Umbilical cord (tissue), 2 donors: ENCODE data around the gene P2RY6. TPM values are rescaled to one million over a fixed set of nuclear protein-coding genes. Genes with fewer than 3 reads are reported as not detected.
A peak's percentile ranks its signal among the peaks of the same experiment; 100 is the strongest.

Experiments
- DNase-seq: peaks from one replicate; pipeline ENCODE4 v3.0.0-alpha.2; 2015; ENCODE audit warnings: low spot score
- total RNA-seq: library from RNA; depleted of rRNA; stranded (reverse); fragments of >200 nt; gene quantifications from one replicate; pipeline ENCODE4 v1.2.3, GENCODE V29; 2014; ENCODE audit warnings: low replicate concordance; ENCODE audit not compliant: insufficient read depth

Gene P2RY6
- total RNA-seq, 1 donor from 2014 or later: not detected

DNA sequence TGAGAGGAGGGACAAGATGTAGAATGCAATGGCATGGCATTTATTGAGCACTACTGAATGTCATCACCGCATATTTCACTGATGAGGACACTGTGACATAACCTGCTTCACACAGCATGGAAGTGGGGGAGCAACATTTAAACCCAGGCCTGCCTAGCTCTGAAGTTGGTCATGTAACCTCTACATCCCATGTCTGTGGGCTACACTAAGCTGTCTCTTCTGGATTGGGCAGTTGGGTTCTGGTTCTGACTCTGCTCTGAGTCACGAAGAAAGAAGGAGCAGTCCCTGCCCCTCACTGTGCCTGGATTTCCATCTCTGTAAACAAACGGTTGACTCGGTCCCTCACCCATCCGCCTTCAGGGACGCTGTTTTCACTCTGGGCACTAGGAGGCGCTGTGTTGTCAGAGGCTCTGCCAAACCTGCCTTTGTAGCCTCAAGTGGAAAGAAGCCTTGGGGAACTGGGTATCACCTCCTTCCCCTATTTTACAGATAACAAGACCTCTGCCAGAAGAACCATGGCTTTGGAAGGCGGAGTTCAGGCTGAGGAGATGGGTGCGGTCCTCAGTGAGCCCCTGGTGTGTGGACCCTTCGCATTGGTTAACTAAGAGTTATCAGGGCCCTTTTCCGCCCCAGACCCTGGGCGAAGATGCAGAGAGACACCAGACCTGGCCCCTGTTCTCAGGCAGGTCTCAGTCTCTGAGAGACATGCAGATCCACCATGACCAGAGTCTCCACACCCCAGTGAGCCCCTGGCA is 23.3 kb downstream of the P2RY6 start:
- DNase-seq: peak; percentile 60

DNA sequence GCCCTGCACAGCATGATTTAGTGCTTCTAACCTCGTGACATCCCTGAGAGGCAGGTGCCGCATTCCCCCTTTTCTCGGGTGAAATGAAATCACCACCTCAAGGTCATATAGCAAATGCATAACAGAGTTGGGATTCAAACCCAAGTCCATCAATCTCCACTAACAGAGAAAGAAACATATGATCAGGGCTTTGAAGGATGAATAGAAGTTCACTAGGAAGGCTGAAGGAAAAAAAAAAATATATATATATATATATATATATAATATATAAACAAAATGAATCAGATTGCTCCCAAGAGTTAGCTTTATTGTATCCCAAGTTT is 23.8 kb downstream of the P2RY6 start:
- DNase-seq: no peak

DNA sequence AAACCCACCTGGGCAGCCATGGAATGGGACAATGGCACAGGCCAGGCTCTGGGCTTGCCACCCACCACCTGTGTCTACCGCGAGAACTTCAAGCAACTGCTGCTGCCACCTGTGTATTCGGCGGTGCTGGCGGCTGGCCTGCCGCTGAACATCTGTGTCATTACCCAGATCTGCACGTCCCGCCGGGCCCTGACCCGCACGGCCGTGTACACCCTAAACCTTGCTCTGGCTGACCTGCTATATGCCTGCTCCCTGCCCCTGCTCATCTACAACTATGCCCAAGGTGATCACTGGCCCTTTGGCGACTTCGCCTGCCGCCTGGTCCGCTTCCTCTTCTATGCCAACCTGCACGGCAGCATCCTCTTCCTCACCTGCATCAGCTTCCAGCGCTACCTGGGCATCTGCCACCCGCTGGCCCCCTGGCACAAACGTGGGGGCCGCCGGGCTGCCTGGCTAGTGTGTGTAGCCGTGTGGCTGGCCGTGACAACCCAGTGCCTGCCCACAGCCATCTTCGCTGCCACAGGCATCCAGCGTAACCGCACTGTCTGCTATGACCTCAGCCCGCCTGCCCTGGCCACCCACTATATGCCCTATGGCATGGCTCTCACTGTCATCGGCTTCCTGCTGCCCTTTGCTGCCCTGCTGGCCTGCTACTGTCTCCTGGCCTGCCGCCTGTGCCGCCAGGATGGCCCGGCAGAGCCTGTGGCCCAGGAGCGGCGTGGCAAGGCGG is 24.5 kb downstream of the P2RY6 start:
- no peak for DNase-seq

DNA sequence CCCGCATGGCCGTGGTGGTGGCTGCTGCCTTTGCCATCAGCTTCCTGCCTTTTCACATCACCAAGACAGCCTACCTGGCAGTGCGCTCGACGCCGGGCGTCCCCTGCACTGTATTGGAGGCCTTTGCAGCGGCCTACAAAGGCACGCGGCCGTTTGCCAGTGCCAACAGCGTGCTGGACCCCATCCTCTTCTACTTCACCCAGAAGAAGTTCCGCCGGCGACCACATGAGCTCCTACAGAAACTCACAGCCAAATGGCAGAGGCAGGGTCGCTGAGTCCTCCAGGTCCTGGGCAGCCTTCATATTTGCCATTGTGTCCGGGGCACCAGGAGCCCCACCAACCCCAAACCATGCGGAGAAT is 25.1 kb downstream of the P2RY6 start:
- DNase-seq: no peak

DNA sequence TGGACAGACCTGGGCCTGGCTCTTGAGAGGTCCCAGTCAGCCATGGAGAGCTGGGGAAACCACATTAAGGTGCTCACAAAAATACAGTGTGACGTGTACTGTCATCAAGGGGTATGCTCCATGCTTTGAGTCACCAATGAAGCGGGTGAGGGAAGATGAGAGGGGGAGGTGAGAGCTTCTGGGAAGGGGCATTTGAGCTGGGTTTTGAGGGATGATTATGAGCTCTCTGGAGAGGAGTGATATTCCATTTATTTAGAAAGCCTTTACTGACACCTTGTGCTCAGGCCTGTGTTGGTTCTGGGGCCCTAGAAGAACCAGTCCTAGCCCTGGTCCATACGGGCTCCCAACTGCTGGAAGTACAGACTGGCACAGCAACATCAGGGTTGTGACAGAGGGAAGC is 25.6 kb downstream of the P2RY6 start:
- no peak for DNase-seq

DNA sequence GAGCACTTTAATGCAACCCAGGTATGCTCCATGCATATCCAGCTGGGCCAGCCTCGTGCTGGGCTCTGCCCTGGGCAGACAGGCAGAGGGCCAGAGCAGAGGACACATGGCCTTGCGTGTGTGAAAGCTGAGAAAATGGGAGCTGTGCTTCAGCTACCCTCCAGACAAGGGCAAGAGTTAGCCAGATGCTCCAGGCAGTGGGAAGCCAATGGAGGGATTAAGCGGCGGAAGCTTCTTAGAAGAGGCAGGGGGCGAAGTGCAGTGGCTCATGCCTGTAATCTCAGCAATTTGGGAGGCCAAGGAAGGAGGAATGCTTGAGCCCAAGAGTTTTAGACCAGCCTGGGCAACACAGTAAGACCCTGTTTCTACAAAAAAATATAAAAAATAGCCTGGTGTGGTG is 26.1 kb downstream of the P2RY6 start:
- DNase-seq: no peak

DNA sequence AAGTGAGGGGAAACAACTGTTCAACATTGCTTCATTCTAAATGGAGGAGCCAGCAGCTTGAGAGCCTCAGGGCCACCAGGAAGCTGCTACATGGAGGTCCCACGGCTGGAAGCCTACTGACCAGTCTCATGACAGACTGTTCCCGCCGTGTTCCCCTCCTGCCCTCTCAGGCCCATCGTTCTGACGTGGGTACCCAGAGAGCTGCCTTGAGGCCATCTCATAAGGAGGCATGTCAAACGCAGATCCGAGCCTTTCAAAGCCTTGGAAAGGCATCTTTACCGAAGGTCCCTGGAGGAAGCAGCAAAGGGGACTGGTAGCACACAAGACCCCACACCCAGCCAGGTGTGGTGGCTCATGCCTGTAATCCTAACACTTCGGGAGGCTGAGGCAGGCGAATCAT is 27.6 kb downstream of the P2RY6 start:
- no peak for DNase-seq

DNA sequence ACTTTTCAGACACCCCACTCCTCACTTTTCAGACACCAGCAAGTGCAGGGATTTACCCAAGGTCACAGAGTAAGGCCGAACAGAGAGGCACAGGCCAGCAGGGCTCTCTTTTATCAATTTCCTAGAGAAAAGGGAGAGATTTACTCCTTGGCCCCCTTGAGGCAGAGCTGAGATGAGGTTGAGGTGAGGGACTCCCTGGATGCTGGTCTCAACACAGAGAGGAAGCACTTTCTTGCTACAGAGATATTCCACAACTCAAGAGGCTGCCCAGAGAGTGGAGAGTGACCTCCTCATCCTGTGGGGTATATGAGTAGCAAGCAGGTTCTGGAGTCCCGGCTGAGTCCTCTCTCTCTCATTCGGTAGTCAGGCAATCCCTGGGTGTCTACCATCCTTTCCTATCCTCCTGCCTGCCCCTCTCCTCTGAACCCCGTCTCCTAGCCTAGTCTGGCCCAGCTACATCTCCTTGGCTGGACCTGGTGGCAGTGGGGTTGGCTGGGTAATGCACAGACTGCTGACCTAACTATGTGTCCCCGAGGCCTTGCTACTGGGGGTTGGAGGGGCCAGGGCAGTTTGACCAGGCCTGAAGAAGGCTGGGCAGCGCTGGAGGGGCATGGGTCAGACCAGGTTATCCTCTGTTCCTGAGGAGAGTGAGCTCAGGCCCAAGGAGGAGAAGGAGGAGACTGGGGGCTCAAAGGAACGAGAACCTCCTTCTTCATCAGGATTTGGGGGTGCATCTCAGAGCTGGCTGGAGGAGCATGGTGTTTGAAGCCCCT is 34.1 kb downstream of the P2RY6 start:
- DNase-seq: no peak

DNA sequence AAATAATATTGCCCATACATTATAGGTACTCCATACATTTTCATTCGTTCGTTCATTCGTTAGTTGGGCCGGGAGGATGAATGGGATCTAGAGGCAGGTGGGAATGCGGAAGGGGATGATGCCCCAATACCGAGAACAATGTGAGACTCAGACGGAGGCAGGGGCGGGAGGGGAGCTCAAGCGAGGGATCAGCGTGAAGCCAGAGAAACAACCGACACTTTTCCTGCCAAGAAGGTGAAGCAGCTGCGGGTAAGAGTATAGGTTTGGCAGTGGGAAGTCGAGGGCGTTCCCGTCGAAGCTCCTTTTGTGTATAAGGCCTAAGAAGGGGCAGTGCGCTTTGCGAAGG is 34.8 kb downstream of the P2RY6 start:
- DNase-seq: no peak

DNA sequence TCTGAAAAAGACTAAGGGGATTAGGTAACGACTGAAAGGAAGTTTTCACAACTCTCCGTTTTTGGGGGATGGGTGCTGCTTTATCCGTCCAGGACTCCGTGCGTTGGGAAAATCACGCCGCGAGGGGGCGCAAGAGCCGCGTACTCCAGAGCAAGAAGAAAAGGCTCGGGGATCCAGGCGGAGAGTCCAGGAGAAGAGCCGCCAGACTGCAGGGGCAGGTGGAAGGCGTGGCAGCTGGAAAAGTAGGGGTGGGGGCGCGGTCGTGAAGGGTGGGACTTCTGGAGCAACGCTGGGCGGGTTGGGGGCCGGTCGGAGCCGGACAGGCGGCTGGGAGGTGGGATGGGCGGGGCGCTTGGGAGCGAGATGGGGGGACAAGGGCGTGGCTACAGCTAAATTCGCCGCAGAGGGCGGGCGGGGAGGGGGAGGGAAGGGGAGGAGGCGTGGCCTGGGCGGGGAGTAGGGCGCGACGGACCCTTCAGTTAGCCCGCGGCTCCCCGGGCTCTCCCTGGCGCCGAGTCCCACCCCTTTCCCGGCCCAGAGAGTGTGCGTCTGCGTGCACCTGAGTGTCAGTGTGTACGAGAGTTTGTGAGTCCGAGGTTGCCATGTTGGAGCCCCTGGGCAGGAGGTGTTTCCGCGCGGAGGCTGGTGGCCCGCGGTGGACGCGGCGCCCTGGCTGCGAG is 35.3 kb downstream of the P2RY6 start:
- DNase-seq: peak; percentile 99

DNA sequence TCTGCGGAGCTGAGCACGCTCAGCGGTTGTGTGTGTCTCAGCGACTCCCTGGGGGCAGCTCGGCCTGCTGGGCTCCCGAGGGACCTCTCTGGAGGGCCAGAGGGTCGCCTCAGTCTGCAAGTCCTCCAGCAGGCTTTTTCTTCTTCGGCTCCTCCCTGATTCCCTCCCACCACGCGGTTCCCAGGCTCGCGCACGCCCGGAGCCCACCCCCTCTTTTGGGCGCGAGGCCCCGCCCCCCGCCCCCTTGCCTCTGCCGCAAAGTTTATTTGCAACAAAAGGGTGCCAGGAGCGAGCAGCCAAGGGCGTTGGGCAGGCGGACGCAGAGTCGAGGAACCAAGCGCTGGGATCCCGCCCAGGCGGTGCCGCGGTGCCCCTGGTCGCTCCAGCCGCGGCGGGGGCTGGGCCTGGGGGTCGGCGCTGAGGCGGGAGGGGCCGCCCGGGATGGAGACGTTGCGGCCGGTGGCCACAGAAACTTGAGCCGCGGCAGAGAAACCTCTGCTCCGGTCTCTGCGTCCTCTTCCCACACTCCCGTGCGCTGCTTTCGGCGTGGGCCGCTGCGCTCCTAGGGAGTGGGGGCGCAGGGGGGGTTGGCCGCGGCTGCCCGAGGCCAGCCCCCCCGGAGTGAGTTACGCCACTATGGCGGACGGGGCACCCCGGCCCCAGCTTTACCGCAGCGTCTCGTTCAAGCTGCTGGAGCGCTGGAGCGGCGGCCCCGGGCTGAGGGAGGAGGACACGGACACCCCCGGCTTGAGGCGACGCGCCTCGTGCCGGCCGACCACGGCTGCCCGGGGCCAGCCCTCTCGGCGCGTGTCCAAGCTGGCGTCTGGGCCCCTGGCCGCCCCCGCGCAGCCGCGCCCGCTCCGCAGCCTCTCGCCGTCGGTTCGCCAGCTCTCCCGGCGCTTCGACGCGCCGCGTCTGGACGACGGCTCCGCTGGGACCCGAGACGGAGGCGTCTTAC is 36.1 kb downstream of the P2RY6 start, which contains the start of gene ARHGEF17:
ARHGEF17 (plus strand) TSS at position 274 of the 958 bp plus-strand sequence; CDS start at position 637, 363 bp downstream.
- DNase-seq: peak; percentile 93

DNA sequence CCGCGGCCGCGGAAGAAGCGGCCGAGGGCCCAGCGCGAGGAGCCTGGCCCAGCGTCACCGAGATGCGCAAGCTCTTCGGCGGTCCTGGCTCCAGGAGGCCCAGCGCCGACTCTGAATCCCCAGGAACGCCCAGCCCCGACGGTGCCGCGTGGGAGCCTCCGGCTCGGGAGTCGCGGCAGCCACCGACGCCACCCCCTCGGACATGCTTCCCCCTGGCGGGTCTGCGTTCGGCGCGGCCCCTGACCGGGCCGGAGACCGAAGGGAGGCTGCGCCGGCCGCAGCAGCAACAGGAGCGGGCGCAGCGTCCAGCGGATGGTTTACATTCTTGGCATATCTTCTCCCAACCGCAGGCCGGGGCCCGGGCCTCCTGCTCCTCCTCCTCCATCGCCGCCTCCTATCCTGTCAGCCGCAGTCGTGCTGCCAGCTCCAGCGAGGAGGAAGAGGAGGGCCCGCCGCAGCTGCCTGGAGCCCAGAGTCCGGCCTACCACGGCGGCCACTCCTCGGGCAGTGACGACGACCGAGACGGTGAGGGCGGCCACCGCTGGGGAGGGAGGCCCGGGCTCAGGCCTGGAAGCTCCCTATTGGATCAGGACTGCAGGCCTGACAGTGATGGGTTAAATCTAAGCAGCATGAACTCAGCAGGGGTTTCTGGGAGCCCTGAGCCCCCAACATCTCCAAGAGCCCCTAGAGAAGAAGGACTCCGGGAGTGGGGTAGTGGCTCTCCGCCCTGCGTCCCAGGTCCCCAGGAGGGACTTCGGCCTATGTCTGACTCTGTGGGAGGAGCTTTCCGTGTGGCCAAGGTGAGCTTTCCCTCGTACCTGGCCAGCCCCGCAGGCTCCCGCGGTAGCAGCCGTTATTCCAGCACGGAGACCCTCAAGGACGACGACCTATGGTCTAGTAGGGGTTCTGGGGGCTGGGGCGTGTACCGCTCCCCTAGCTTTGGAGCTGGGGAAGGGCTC is 37.1 kb downstream of the P2RY6 start:
- peak; percentile 96 for DNase-seq

DNA sequence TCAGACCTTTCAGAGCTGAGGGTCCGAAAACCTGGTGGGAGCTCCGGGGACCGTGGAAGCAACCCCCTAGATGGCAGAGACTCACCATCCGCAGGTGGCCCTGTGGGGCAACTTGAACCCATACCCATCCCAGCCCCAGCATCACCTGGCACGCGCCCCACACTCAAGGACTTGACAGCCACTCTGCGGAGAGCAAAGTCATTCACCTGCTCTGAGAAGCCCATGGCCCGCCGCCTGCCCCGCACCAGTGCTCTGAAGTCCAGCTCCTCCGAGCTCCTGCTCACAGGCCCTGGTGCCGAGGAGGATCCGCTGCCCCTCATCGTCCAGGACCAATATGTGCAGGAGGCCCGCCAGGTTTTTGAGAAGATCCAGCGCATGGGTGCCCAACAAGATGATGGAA is 37.9 kb downstream of the P2RY6 start:
- DNase-seq: no peak

DNA sequence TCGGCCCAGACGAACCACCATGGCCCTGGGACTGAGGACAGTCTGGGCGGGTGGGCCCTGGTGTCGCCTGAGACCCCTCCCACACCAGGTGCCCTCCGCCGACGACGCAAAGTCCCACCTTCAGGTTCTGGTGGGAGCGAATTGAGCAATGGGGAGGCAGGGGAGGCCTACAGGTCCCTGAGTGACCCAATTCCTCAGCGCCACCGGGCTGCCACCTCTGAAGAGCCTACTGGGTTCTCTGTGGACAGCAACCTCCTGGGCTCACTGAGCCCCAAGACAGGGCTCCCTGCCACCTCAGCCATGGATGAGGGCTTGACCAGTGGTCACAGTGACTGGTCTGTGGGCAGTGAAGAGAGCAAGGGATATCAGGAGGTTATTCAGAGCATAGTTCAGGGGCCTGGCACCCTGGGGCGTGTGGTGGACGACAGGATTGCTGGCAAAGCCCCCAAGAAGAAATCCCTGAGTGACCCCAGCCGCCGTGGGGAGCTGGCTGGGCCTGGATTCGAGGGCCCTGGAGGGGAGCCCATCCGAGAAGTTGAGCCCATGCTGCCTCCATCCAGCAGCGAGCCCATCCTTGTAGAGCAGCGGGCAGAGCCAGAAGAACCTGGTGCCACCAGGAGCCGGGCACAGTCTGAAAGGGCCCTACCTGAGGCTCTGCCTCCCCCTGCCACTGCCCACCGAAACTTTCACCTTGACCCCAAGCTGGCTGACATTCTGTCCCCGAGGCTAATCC is 38.7 kb downstream of the P2RY6 start:
- DNase-seq: no peak

DNA sequence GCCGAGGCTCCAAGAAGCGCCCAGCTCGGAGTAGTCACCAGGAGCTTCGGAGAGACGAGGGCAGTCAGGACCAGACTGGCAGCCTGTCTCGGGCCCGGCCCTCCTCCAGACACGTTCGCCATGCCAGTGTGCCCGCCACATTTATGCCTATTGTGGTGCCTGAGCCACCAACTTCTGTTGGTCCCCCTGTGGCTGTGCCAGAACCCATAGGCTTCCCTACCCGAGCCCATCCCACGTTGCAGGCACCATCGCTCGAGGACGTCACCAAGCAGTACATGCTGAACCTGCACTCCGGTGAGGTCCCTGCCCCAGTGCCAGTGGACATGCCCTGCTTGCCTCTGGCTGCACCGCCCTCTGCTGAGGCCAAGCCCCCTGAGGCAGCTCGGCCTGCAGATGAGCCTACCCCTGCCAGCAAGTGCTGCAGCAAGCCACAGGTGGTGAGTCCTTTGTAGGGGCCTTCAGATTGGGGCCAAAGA is 39.3 kb downstream of the P2RY6 start:
- DNase-seq: no peak

DNA sequence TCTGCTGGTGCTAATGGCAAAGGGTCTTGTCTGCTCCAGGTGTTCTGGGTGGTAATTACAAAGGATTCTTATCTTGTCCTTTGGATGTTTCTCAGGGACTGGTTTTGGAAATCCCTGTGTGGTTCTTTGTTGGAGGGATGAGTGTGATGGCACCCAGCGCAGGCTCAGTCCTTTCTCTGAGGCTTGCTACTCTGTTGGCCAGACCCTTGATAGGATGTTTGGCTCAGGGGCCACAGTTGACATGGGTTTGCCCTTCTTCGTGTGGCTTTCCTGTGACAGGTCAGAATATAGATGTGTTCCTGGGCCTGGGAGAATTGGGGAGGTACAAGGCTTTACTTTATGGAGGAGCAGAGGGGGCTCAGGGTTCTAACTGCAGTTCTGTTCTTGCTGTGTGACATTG is 39.9 kb downstream of the P2RY6 start:
- DNase-seq: no peak

DNA sequence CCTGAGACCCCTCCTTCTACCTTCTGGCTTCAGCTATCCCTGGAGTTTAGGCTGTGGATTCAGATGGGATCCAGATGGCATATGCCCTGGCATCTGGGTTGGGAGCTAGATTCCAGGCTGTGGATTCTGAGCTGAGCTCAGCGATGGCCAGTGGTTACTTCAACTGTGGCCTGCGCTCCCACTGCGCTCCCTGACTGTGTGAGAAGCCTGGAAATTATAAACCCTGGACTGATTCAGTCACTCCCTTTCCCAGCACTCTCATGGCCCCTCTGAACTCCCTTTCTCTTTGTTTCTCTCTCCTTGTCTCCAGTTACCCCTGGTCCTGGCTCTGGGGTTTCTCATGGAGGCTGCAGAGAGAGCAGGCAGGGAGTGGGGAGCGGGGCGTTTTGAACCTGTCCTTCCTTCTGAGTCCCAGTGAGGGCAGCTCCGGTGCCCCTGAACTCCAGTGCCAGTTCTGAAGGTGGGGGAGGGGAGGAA is 40.8 kb downstream of the P2RY6 start:
- no peak for DNase-seq

DNA sequence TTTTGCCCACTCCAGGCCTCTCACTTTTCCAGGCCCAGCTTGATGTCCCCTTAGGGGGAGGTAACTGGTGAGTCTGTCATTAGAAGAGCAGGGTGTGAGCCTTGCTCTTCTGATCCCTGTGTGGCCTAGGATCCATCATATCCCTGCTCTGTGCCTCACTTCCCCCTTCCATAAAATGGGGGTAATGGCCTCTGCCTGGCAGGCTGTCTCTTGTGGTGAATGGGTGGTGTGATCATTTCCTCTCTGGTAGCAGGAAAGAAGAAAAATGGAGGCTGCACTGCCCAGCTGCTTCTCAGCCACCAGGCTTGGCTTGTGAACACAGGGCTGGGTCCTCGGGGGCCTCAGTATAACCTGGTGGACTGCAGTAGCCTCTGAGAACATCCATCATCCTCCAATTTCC is 41.5 kb downstream of the P2RY6 start:
- DNase-seq: no peak
